Measurements from ENCODE around the gene NXPE1. TPM values are rescaled to one million over a fixed set of nuclear protein-coding genes. Genes with fewer than 3 reads are reported as not detected.

The NXPE1 gene
- total and polyA plus RNA-seq, 3 donors from 2014 or later: 1.5 to 9.2 (median 3.9) TPM

- no peak overlapping the region for H3K27ac ChIP-seq
- no peaks in the 10 kb centered on the region for H3K27me3 ChIP-seq
- intact Hi-C loops (cut with DNase I; ENCODE audit: low total_unique reads): no loop called here
- no peaks in the 10 kb centered on the region for H3K4me1 ChIP-seq
- no peak overlapping the region for H3K4me3 ChIP-seq
- WGBS, 2 donors: 94 to 98% methylated on average over 2 of the region's 2 CpGs
- DNase-seq: no peak
- no peaks in the 10 kb centered on the region for H3K9me3 ChIP-seq
- H3K36me3 ChIP-seq (ENCODE audit: low read depth, missing control alignments): no peaks in the 10 kb centered on the region
- TF ChIP-seq POLR2A (IDR thresholded peaks at IDR 0.05): no peak
- TF ChIP-seq CTCF (IDR thresholded peaks at IDR 0.05): no peak
These were observed 87.0 kb downstream of the NXPE1 start for GRCh38 chr11:114472661-114473060.

Small RNA genes within 50 kb of the gene (small RNA-seq; reads per million reads assigned to genes)
- gene RF01210: 0 reads per million in 2 donors

Other genes starting within 250 kb of the NXPE1 start
- gene C11orf71, start 159.4 kb downstream of the NXPE1 start, total RNA-seq: 100 to 1,000 TPM in 1 of 2 donors, 10 to 100 TPM in 1; 40.6 to 119 TPM
- gene C11orf71, start 159.4 kb downstream of the NXPE1 start, polyA plus RNA-seq (ENCODE audit: insufficient read depth, low read depth, low replicate concordance): 119 TPM
- gene RBM7, start 159.2 kb downstream of the NXPE1 start, total RNA-seq: 10 to 100 TPM; 17.6 to 22.3 TPM
- gene RBM7, start 159.2 kb downstream of the NXPE1 start, polyA plus RNA-seq (ENCODE audit: insufficient read depth, low read depth, low replicate concordance): 37.6 TPM
- 10 to 100 TPM; 87.1 to 92.7 TPM for gene REXO2, start 120.4 kb downstream of the NXPE1 start, total RNA-seq
- gene REXO2, start 120.4 kb downstream of the NXPE1 start, polyA plus RNA-seq (ENCODE audit: insufficient read depth, low read depth, low replicate concordance): 141 TPM
- gene NXPE4, start 35.9 kb upstream of the NXPE1 start, total RNA-seq: not detected
- gene NXPE4, start 35.9 kb upstream of the NXPE1 start, polyA plus RNA-seq (ENCODE audit: insufficient read depth, low read depth, low replicate concordance): not detected
- gene NXPE2, start 118.6 kb upstream of the NXPE1 start, total RNA-seq: 1 to 10 TPM in 1 of 2 donors, under 1 TPM in 1; 0.81 to 2.0 TPM
- gene NXPE2, start 118.6 kb upstream of the NXPE1 start, polyA plus RNA-seq (ENCODE audit: insufficient read depth, low read depth, low replicate concordance): not detected

Measured in testis (tissue), 3 donors.